SIG-M5 treated with dmso at 0.1 percent for 504 hours (cell line): ENCODE measurements around the gene ZNF385B.

Experiments
- DNase-seq: peaks from one replicate; lab custom pipeline; 2025; ENCODE audit not compliant: unreplicated experiment; lab: John Stamatoyannopoulos, UW

ZNF385B gene

GRCh38 chr2:179592167-179592936, 269.1 kb downstream of the ZNF385B start:
- no peak for DNase-seq

GRCh38 chr2:179591690-179592089, 269.7 kb downstream of the ZNF385B start:
- DNase-seq, result no peak

- no peak for DNase-seq
These were observed 272.8 kb downstream of the ZNF385B start for GRCh38 chr2:179588486-179589145.

GRCh38 chr2:179584760-179585159, 276.7 kb downstream of the ZNF385B start:
- no peak for DNase-seq

- DNase-seq, result no peak
These were observed 279.8 kb downstream of the ZNF385B start for GRCh38 chr2:179581605-179582004.

- no peak for DNase-seq
These were observed 280.9 kb downstream of the ZNF385B start for GRCh38 chr2:179580378-179581146.

GRCh38 chr2:179579800-179580199, 281.6 kb downstream of the ZNF385B start:
- no peak for DNase-seq

- DNase-seq, result no peak
These were observed 283.1 kb downstream of the ZNF385B start for GRCh38 chr2:179578171-179578916.

- no peak for DNase-seq
These were observed 287.3 kb downstream of the ZNF385B start for GRCh38 chr2:179574061-179574519.

- DNase-seq, result no peak
These were observed 288.9 kb downstream of the ZNF385B start for GRCh38 chr2:179572544-179572943.

GRCh38 chr2:179571721-179572120, 289.7 kb downstream of the ZNF385B start:
- no peak for DNase-seq

GRCh38 chr2:179571252-179571651, 290.2 kb downstream of the ZNF385B start:
- DNase-seq, result no peak

GRCh38 chr2:179569831-179570233, 291.6 kb downstream of the ZNF385B start:
- DNase-seq, result no peak

GRCh38 chr2:179565807-179566206, 295.6 kb downstream of the ZNF385B start:
- no peak for DNase-seq

- no peak for DNase-seq
These were observed 299.0 kb downstream of the ZNF385B start for GRCh38 chr2:179562330-179562885.

- no peak for DNase-seq
These were observed 299.7 kb downstream of the ZNF385B start for GRCh38 chr2:179561702-179562101.

- no peak for DNase-seq
These were observed 301.1 kb downstream of the ZNF385B start for GRCh38 chr2:179560257-179560735.

GRCh38 chr2:179559108-179559806, 302.2 kb downstream of the ZNF385B start:
- DNase-seq, result no peak

GRCh38 chr2:179558010-179558934, 303.1 kb downstream of the ZNF385B start:
- no peak for DNase-seq
